ENCODE data around the gene CGB5. TPM values are rescaled to one million over a fixed set of nuclear protein-coding genes. Genes with fewer than 3 reads are reported as not detected.
"Not testable (repeated sequence)": the region's sequence is repeated elsewhere in the genome, so short reads cannot be mapped to it uniquely, and the experiment has no call there.

CGB5 gene
- not detected for total RNA-seq

- H3K27me3 Mint-ChIP-seq; H3K36me3 Mint-ChIP-seq; H3K27ac Mint-ChIP-seq; POLR2A ChIA-PET; DNase-seq; ATAC-seq (ENCODE audit: low read depth); H3K4me1 Mint-ChIP-seq; H3K4me3 Mint-ChIP-seq; H3K9me3 Mint-ChIP-seq: not testable (repeated sequence)
These were observed at the start of gene CGB5 for GRCh38 chr19:49043548-49043947. CGB5 (plus strand) TSS chr19:49043848; CDS start chr19:49044210, 362 bp downstream.

GRCh38 chr19:48994035-48994386 is 49.6 kb upstream of the CGB5 start:
- H3K9me3 Mint-ChIP-seq, result no peaks in the 10 kb centered on the region
- POLR2A ChIA-PET, result interaction anchor here (0.6 to 2.8 kb wide), 19 partner anchors 10 to 375 kb away, joined by 3 to 21 read pairs (median 6); partner anchors contain the start of genes BAX, BCAT2, CD37 and FTL
- peaks cover 7% of the 10 kb centered on the region for H3K36me3 Mint-ChIP-seq
- H3K4me3 Mint-ChIP-seq, result peak overlapping the region; percentile 92
- H3K27me3 Mint-ChIP-seq, result no peaks in the 10 kb centered on the region
- peaks cover 26% of the 10 kb centered on the region for H3K4me1 Mint-ChIP-seq
- peak overlapping the region; percentile 98 for H3K27ac Mint-ChIP-seq
- ATAC-seq (ENCODE audit: low read depth), result no peak
- DNase-seq, result no peak

GRCh38 chr19:48997972-48998371 is 45.7 kb upstream of the CGB5 start:
- Mint-ChIP-seq H3K27ac (no peak overlapping the region), H3K27me3 (no peaks in the 10 kb centered on the region), H3K36me3 (peaks cover 2% of the 10 kb centered on the region), H3K4me3 (no peak overlapping the region), H3K4me1 (peaks cover 24% of the 10 kb centered on the region), H3K9me3 (no peaks in the 10 kb centered on the region)
- DNase-seq, result peak; percentile 64
- POLR2A ChIA-PET, result interaction anchor here (0.9 kb wide), 1 partner anchor 97 kb away, joined by 3 read pairs; no protein-coding TSS in a partner anchor
- no peak for ATAC-seq (ENCODE audit: low read depth)

GRCh38 chr19:48999481-49000325 is 43.9 kb upstream of the CGB5 start:
- no peaks in the 10 kb centered on the region for H3K9me3 Mint-ChIP-seq
- no peaks in the 10 kb centered on the region for H3K36me3 Mint-ChIP-seq
- peaks cover 19% of the 10 kb centered on the region for H3K4me1 Mint-ChIP-seq
- H3K4me3 Mint-ChIP-seq, result no peak overlapping the region
- DNase-seq (peak; percentile 71), ATAC-seq (ENCODE audit: low read depth) (peak; percentile 83)
- H3K27me3 Mint-ChIP-seq, result no peaks in the 10 kb centered on the region
- H3K27ac Mint-ChIP-seq, result no peak overlapping the region
- POLR2A ChIA-PET, result no interaction called here

GRCh38 chr19:49004133-49004532 is 39.5 kb upstream of the CGB5 start:
- peaks cover 7% of the 10 kb centered on the region for H3K4me1 Mint-ChIP-seq
- no peak overlapping the region for H3K4me3 Mint-ChIP-seq
- ATAC-seq (ENCODE audit: low read depth) (no peak), DNase-seq (no peak)
- H3K27me3 Mint-ChIP-seq, result no peaks in the 10 kb centered on the region
- H3K36me3 Mint-ChIP-seq, result peaks cover 1% of the 10 kb centered on the region
- POLR2A ChIA-PET, result interaction anchor here (0.6 to 1.5 kb wide), 2 partner anchors 10 to 403 kb away, joined by 3 to 5 read pairs; partner anchors contain the start of gene RUVBL2
- no peak overlapping the region for H3K27ac Mint-ChIP-seq
- H3K9me3 Mint-ChIP-seq, result no peaks in the 10 kb centered on the region

GRCh38 chr19:49004964-49005614 is 38.6 kb upstream of the CGB5 start:
- H3K4me3 Mint-ChIP-seq, result no peak overlapping the region
- no peaks in the 10 kb centered on the region for H3K4me1 Mint-ChIP-seq
- H3K27me3 Mint-ChIP-seq, result no peaks in the 10 kb centered on the region
- H3K27ac Mint-ChIP-seq, result no peak overlapping the region
- peaks cover 1% of the 10 kb centered on the region for H3K36me3 Mint-ChIP-seq
- ATAC-seq (ENCODE audit: low read depth) (no peak), DNase-seq (no peak)
- no peaks in the 10 kb centered on the region for H3K9me3 Mint-ChIP-seq
- POLR2A ChIA-PET, result interaction anchor here (0.8 to 1.5 kb wide), 2 partner anchors 11 to 83 kb away, joined by 3 to 5 read pairs; partner anchors contain the start of gene RUVBL2

- H3K27me3 Mint-ChIP-seq, result no peaks in the 10 kb centered on the region
- POLR2A ChIA-PET, result interaction anchor here (1.1 kb wide), 1 partner anchor 13 kb away, joined by 7 read pairs; the partner anchor contains the start of gene RUVBL2
- H3K36me3 Mint-ChIP-seq, result peaks cover 4% of the 10 kb centered on the region
- no peaks in the 10 kb centered on the region for H3K4me1 Mint-ChIP-seq
- no peak overlapping the region for H3K4me3 Mint-ChIP-seq
- no peak for ATAC-seq (ENCODE audit: low read depth)
- no peak overlapping the region for H3K27ac Mint-ChIP-seq
- H3K9me3 Mint-ChIP-seq, result no peaks in the 10 kb centered on the region
- no peak for DNase-seq
These were observed 36.7 kb upstream of the CGB5 start for GRCh38 chr19:49006905-49007304.

- Mint-ChIP-seq H3K27ac (no peak overlapping the region), H3K9me3 (no peaks in the 10 kb centered on the region), H3K36me3 (peaks cover 4% of the 10 kb centered on the region), H3K4me3 (no peak overlapping the region), H3K4me1 (no peaks in the 10 kb centered on the region), H3K27me3 (no peaks in the 10 kb centered on the region)
- POLR2A ChIA-PET, result no interaction called here
- ATAC-seq (ENCODE audit: low read depth), result no peak
- no peak for DNase-seq
These were observed 33.8 kb upstream of the CGB5 start for GRCh38 chr19:49009828-49010227.

- DNase-seq (no peak), ATAC-seq (ENCODE audit: low read depth) (no peak)
- Mint-ChIP-seq H3K4me1 (no peaks in the 10 kb centered on the region), H3K27ac (no peak overlapping the region), H3K36me3 (peaks cover 3% of the 10 kb centered on the region), H3K4me3 (no peak overlapping the region), H3K9me3 (no peaks in the 10 kb centered on the region), H3K27me3 (no peaks in the 10 kb centered on the region)
- POLR2A ChIA-PET, result interaction anchor here (0.6 kb wide), 1 partner anchor 806 kb away, joined by 3 read pairs; no protein-coding TSS in a partner anchor
These were observed 33.2 kb upstream of the CGB5 start for GRCh38 chr19:49010453-49010852.

- Mint-ChIP-seq H3K4me3 (no peak overlapping the region), H3K4me1 (no peaks in the 10 kb centered on the region), H3K27ac (no peak overlapping the region), H3K27me3 (no peaks in the 10 kb centered on the region), H3K36me3 (peaks cover 3% of the 10 kb centered on the region), H3K9me3 (no peaks in the 10 kb centered on the region)
- ATAC-seq (ENCODE audit: low read depth) (no peak), DNase-seq (no peak)
- POLR2A ChIA-PET, result no interaction called here
These were observed 32.5 kb upstream of the CGB5 start for GRCh38 chr19:49011194-49011593.

- ATAC-seq (ENCODE audit: low read depth) (no peak), DNase-seq (no peak)
- Mint-ChIP-seq H3K4me3 (no peak overlapping the region), H3K4me1 (peaks cover 13% of the 10 kb centered on the region), H3K27ac (no peak overlapping the region), H3K36me3 (peaks cover 3% of the 10 kb centered on the region), H3K27me3 (peaks cover 5% of the 10 kb centered on the region), H3K9me3 (no peaks in the 10 kb centered on the region)
- POLR2A ChIA-PET, result interaction anchor here (0.5 kb wide), 1 partner anchor 436 kb away, joined by 3 read pairs; no protein-coding TSS in a partner anchor
These were observed 29.4 kb upstream of the CGB5 start for GRCh38 chr19:49014123-49014869.

GRCh38 chr19:49014870-49015255 is 28.8 kb upstream of the CGB5 start:
- H3K4me1 Mint-ChIP-seq, result peaks cover 14% of the 10 kb centered on the region
- H3K27me3 Mint-ChIP-seq, result peaks cover 10% of the 10 kb centered on the region
- ATAC-seq (ENCODE audit: low read depth) (no peak), DNase-seq (no peak)
- POLR2A ChIA-PET, result no interaction called here
- H3K36me3 Mint-ChIP-seq, result peaks cover 3% of the 10 kb centered on the region
- H3K27ac Mint-ChIP-seq, result no peak overlapping the region
- H3K4me3 Mint-ChIP-seq, result no peak overlapping the region
- H3K9me3 Mint-ChIP-seq, result no peaks in the 10 kb centered on the region

All from activated naive CD8-positive, alpha-beta T cell treated with anti-CD3 and anti-CD28 coated beads, Interleukin-2, amount 10 ng/mL, durations not matched to agents 7 days and 5 days (primary cell).